ENCODE results near the gene KPNB1.

The KPNB1 gene

GRCh38 chr17:47715669-47716325 lies 66.1 kb downstream of the KPNB1 start:
- H3K27me3 Mint-ChIP-seq (ENCODE audit: low read depth), result peaks cover 55% of the 10 kb centered on the region
- no peaks in the 10 kb centered on the region for H3K9me3 Mint-ChIP-seq
- H3K36me3 Mint-ChIP-seq (ENCODE audit: low read depth), result peaks cover 8% of the 10 kb centered on the region
- H3K27ac Mint-ChIP-seq, result no peak overlapping the region
- H3K4me3 Mint-ChIP-seq, result peak overlapping the region in 1 of 3 experiments; percentile 37
- TF ChIP-seq CTCF (IDR thresholded peaks at IDR 0.05; ENCODE audit: unreplicated experiment in 3 of 3), result no peak
- H3K4me1 Mint-ChIP-seq, result peaks cover 8% of the 10 kb centered on the region

DNA sequence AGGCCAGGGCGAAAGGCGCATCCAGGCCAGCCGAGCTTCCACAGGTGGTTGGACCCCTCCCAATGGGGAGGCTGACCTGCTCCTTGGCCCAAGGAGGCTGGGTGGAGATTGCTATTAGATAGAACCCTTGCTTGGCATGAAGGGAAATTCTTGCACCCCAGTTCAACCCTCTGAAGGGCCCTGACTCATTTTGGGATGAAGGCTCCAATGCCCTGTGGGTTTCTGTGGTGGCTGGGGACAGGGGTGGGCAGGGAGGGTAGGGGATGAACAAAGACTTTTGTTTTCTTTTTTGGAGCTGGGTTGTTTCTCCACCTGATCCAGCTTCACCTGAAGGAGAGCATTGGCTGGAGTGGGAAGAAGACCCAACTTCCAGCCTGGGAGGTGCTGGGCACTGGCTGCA lies 66.7 kb downstream of the KPNB1 start:
- TF ChIP-seq CTCF (IDR thresholded peaks at IDR 0.05; ENCODE audit: unreplicated experiment in 3 of 3), result no peak
- no peak overlapping the region for H3K4me3 Mint-ChIP-seq
- H3K27me3 Mint-ChIP-seq (ENCODE audit: low read depth), result peaks cover 59% of the 10 kb centered on the region
- no peak overlapping the region for H3K27ac Mint-ChIP-seq
- peaks cover 8% of the 10 kb centered on the region for H3K4me1 Mint-ChIP-seq
- no peaks in the 10 kb centered on the region for H3K9me3 Mint-ChIP-seq
- peaks cover 7% of the 10 kb centered on the region for H3K36me3 Mint-ChIP-seq (ENCODE audit: low read depth)

DNA sequence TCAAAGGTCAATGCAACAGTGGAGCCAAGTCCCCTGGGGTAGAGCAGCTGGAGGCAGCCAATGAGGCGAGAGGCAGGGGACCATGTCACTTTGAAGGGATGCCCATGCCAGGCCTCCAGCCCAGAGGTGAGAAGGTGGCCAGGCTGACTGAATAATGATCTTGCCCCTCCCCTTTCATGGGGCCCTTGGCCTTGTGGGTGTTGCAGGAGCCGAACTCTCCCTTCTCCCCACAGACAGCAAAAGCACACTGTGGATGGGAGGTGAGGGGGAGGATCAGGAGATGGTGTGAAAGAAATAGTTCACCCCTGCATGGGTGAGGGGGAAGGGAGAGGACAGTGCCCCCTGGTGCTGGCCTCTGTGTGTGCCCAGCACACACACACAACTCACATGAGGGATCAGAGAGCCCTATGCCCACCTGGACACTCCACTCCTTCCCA lies 67.6 kb downstream of the KPNB1 start:
- H3K36me3 Mint-ChIP-seq (ENCODE audit: low read depth), result no peaks in the 10 kb centered on the region
- TF ChIP-seq CTCF (IDR thresholded peaks at IDR 0.05; ENCODE audit: unreplicated experiment in 3 of 3), result peak in 1 of 3 experiments; percentile 28
- no peak overlapping the region for H3K27ac Mint-ChIP-seq
- H3K4me1 Mint-ChIP-seq, result peaks cover 8% of the 10 kb centered on the region
- no peak overlapping the region for H3K4me3 Mint-ChIP-seq
- peaks cover 68% of the 10 kb centered on the region for H3K27me3 Mint-ChIP-seq (ENCODE audit: low read depth)
- H3K9me3 Mint-ChIP-seq, result no peaks in the 10 kb centered on the region

GRCh38 chr17:47717979-47718621 lies 68.4 kb downstream of the KPNB1 start:
- Mint-ChIP-seq H3K4me3 (no peak overlapping the region), H3K9me3 (no peaks in the 10 kb centered on the region), H3K27me3 (ENCODE audit: low read depth) (peaks cover 76% of the 10 kb centered on the region), H3K36me3 (ENCODE audit: low read depth) (no peaks in the 10 kb centered on the region), H3K27ac (peak overlapping the region in 1 of 3 experiments; percentile 9), H3K4me1 (peaks cover 8% of the 10 kb centered on the region)
- TF ChIP-seq CTCF (IDR thresholded peaks at IDR 0.05; ENCODE audit: unreplicated experiment in 3 of 3), result no peak

GRCh38 chr17:47718634-47719405 lies 69.1 kb downstream of the KPNB1 start:
- Mint-ChIP-seq H3K4me1 (peaks cover 8% of the 10 kb centered on the region), H3K27me3 (ENCODE audit: low read depth) (peaks cover 82% of the 10 kb centered on the region), H3K36me3 (ENCODE audit: low read depth) (no peaks in the 10 kb centered on the region), H3K9me3 (no peaks in the 10 kb centered on the region), H3K4me3 (no peak overlapping the region), H3K27ac (no peak overlapping the region)
- TF ChIP-seq CTCF (IDR thresholded peaks at IDR 0.05; ENCODE audit: unreplicated experiment in 3 of 3), result no peak
